ENCODE data around the gene CCDC112.

Gene CCDC112

GRCh38 chr5:115341745-115342144, 45.3 kb upstream of the CCDC112 start:
- Histone ChIP-seq H3K9ac (no peak overlapping the region), H3K4me1 (ENCODE audit: low read depth, poor library complexity, severe bottlenecking) (no peaks in the 10 kb centered on the region), H3K27ac (no peak overlapping the region), H3K27me3 (ENCODE audit: insufficient read depth, low read depth) (no peaks in the 10 kb centered on the region), H2AFZ (ENCODE audit: low read depth) (no peak overlapping the region), H3K36me3 (ENCODE audit: insufficient read depth) (no peaks in the 10 kb centered on the region), H3K4me2 (no peak overlapping the region), H4K20me1 (ENCODE audit: insufficient read depth) (no peaks in the 10 kb centered on the region), H3K79me2 (ENCODE audit: insufficient read depth, low read depth) (no peaks in the 10 kb centered on the region), H3K4me3 (IDR thresholded peaks at IDR 0.05; ENCODE audit: insufficient read depth, low read depth, low read length) (no peak overlapping the region)
- no peak for TF ChIP-seq CTCF (conservative IDR thresholded peaks at IDR 0.05; ENCODE audit: low read depth, low read length)

GRCh38 chr5:115338851-115339250, 42.4 kb upstream of the CCDC112 start:
- H3K27ac ChIP-seq = no peak overlapping the region
- no peak for TF ChIP-seq CTCF (conservative IDR thresholded peaks at IDR 0.05; ENCODE audit: low read depth, low read length)
- H4K20me1 ChIP-seq (ENCODE audit: insufficient read depth) = no peaks in the 10 kb centered on the region
- no peak overlapping the region for H3K4me3 ChIP-seq (IDR thresholded peaks at IDR 0.05; ENCODE audit: insufficient read depth, low read depth, low read length)
- no peak overlapping the region for H3K9ac ChIP-seq
- H2AFZ ChIP-seq (ENCODE audit: low read depth) = no peak overlapping the region
- peaks cover 18% of the 10 kb centered on the region for H3K4me1 ChIP-seq (ENCODE audit: low read depth, poor library complexity, severe bottlenecking)
- no peaks in the 10 kb centered on the region for H3K79me2 ChIP-seq (ENCODE audit: insufficient read depth, low read depth)
- H3K36me3 ChIP-seq (ENCODE audit: insufficient read depth) = no peaks in the 10 kb centered on the region
- no peaks in the 10 kb centered on the region for H3K27me3 ChIP-seq (ENCODE audit: insufficient read depth, low read depth)
- H3K4me2 ChIP-seq = no peak overlapping the region

- H3K4me1 ChIP-seq (ENCODE audit: low read depth, poor library complexity, severe bottlenecking) = peaks cover 27% of the 10 kb centered on the region
- no peaks in the 10 kb centered on the region for H4K20me1 ChIP-seq (ENCODE audit: insufficient read depth)
- H3K27ac ChIP-seq = no peak overlapping the region
- no peaks in the 10 kb centered on the region for H3K36me3 ChIP-seq (ENCODE audit: insufficient read depth)
- H3K27me3 ChIP-seq (ENCODE audit: insufficient read depth, low read depth) = no peaks in the 10 kb centered on the region
- no peak overlapping the region for H3K9ac ChIP-seq
- no peak overlapping the region for H3K4me3 ChIP-seq (IDR thresholded peaks at IDR 0.05; ENCODE audit: insufficient read depth, low read depth, low read length)
- no peak for TF ChIP-seq CTCF (conservative IDR thresholded peaks at IDR 0.05; ENCODE audit: low read depth, low read length)
- no peak overlapping the region for H2AFZ ChIP-seq (ENCODE audit: low read depth)
- H3K4me2 ChIP-seq = no peak overlapping the region
- H3K79me2 ChIP-seq (ENCODE audit: insufficient read depth, low read depth) = no peaks in the 10 kb centered on the region
These were observed 41.4 kb upstream of the CCDC112 start for GRCh38 chr5:115337882-115338281.

- Histone ChIP-seq H2AFZ (ENCODE audit: low read depth) (no peak overlapping the region), H3K36me3 (ENCODE audit: insufficient read depth) (no peaks in the 10 kb centered on the region), H3K4me1 (ENCODE audit: low read depth, poor library complexity, severe bottlenecking) (peaks cover 36% of the 10 kb centered on the region), H3K79me2 (ENCODE audit: insufficient read depth, low read depth) (no peaks in the 10 kb centered on the region), H4K20me1 (ENCODE audit: insufficient read depth) (no peaks in the 10 kb centered on the region), H3K4me2 (no peak overlapping the region), H3K4me3 (IDR thresholded peaks at IDR 0.05; ENCODE audit: insufficient read depth, low read depth, low read length) (no peak overlapping the region), H3K27me3 (ENCODE audit: insufficient read depth, low read depth) (no peaks in the 10 kb centered on the region), H3K27ac (no peak overlapping the region), H3K9ac (no peak overlapping the region)
- no peak for TF ChIP-seq CTCF (conservative IDR thresholded peaks at IDR 0.05; ENCODE audit: low read depth, low read length)
These were observed 40.5 kb upstream of the CCDC112 start for GRCh38 chr5:115336964-115337363.

Measured in KMS-11 (cell line).